Endothelial cell (in vitro differentiated cells): ENCODE data around the gene DPT. TPM values are rescaled to one million over a fixed set of nuclear protein-coding genes. Genes with fewer than 3 reads are reported as not detected.

Source experiments
- DNase-seq: peaks from one replicate; pipeline ENCODE4 v3.0.0; 2021; ENCODE audit warnings: low spot score
- H3K27ac Mint-ChIP-seq: one replicate; pipeline ENCODE4 v1.8.0; 2021; ENCODE audit warnings: mixed read lengths, inconsistent platforms; ENCODE audit not compliant: unreplicated experiment
- H3K27me3 Mint-ChIP-seq: one replicate; pipeline ENCODE4 v1.8.0; 2021; ENCODE audit warnings: mild to moderate bottlenecking, moderate library complexity, mixed read lengths, inconsistent platforms; ENCODE audit not compliant: unreplicated experiment
- H3K36me3 Mint-ChIP-seq: one replicate; pipeline ENCODE4 v1.8.0; 2021; ENCODE audit warnings: mild to moderate bottlenecking, low read depth, mixed read lengths, inconsistent platforms; ENCODE audit not compliant: unreplicated experiment
- H3K4me1 Mint-ChIP-seq: one replicate; pipeline ENCODE4 v1.8.0; 2021; ENCODE audit warnings: mild to moderate bottlenecking, mixed read lengths, inconsistent platforms; ENCODE audit not compliant: unreplicated experiment
- H3K4me3 Mint-ChIP-seq: one replicate; pipeline ENCODE4 v1.8.0; 2021; ENCODE audit warnings: mild to moderate bottlenecking, mixed read lengths, inconsistent platforms; ENCODE audit not compliant: unreplicated experiment
- H3K9me3 Mint-ChIP-seq: one replicate; pipeline ENCODE4 v1.8.0; 2021; ENCODE audit warnings: mixed read lengths, inconsistent platforms; ENCODE audit not compliant: unreplicated experiment
- total RNA-seq: library from RNA; stranded (reverse); fragmentation: NEBNext Ultra II Directional; extraction: Animal tissue kit (Norgen Biotek cat#: 25700); gene quantifications from one replicate; pipeline ENCODE4 v1.2.1, GENCODE V29; 2021; ENCODE audit not compliant: unreplicated experiment
- TF ChIP-seq, protein P1 (sequence below): fragments of 200-600 bp; sonication (generic); IDR thresholded peaks from one replicate; pipeline ENCODE4 v1.5.0; 2021; ENCODE audit warnings: antibody characterized with exemption; ENCODE audit not compliant: unreplicated experiment

DPT gene
- total RNA-seq, 1 donor from 2014 or later = not detected

DNA sequence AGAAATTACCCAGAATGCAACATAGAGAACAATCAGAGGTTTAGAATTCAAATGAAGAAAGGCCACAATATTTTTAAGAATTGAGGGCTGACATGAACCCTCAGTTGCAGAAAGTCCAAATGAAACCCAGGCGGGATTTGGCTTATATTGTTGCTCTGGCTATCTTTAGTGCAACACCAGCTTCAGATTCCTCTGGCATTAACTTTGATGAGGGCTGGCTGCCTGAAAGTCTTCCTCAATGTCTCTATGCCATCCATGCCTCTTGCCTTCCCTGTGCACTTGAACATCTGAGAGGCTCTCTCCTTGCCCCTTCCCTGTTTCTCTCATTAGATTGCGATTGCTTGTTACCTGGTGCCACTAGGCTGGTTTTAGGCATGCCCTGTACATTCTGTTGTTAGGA lies 31.2 kb upstream of the DPT start:
- Mint-ChIP-seq H3K9me3 (no peaks in the 10 kb centered on the region), H3K27ac (no peak overlapping the region), H3K36me3 (no peaks in the 10 kb centered on the region), H3K4me3 (no peak overlapping the region), H3K4me1 (peaks cover 5% of the 10 kb centered on the region), H3K27me3 (no peaks in the 10 kb centered on the region)
- TF ChIP-seq, protein P1, sequence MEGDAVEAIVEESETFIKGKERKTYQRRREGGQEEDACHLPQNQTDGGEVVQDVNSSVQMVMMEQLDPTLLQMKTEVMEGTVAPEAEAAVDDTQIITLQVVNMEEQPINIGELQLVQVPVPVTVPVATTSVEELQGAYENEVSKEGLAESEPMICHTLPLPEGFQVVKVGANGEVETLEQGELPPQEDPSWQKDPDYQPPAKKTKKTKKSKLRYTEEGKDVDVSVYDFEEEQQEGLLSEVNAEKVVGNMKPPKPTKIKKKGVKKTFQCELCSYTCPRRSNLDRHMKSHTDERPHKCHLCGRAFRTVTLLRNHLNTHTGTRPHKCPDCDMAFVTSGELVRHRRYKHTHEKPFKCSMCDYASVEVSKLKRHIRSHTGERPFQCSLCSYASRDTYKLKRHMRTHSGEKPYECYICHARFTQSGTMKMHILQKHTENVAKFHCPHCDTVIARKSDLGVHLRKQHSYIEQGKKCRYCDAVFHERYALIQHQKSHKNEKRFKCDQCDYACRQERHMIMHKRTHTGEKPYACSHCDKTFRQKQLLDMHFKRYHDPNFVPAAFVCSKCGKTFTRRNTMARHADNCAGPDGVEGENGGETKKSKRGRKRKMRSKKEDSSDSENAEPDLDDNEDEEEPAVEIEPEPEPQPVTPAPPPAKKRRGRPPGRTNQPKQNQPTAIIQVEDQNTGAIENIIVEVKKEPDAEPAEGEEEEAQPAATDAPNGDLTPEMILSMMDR = no peak
- no peak for DNase-seq

DNA sequence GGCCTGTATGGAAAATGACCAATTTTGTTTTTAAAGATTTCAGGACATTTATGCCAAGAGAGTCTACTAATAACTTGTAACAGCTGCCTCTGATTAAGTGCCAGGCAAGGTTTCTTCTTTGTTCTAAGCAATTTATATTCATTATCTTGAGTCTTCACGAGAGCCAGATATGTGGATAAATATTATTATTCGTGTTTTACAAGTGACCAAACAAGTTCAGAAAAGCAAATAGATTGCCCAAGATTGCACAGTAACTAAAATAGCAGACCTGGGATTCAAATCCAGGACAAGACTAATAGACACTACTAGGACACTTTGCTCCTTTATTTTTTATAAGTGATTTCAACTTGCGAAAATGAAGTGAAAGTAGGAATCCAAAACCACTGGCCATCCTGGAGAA lies 30.1 kb upstream of the DPT start:
- Mint-ChIP-seq H3K36me3 (no peaks in the 10 kb centered on the region), H3K4me1 (peaks cover 5% of the 10 kb centered on the region), H3K27ac (no peak overlapping the region), H3K9me3 (no peaks in the 10 kb centered on the region), H3K4me3 (no peak overlapping the region), H3K27me3 (no peaks in the 10 kb centered on the region)
- TF ChIP-seq, protein P1 = no peak
- DNase-seq = no peak

DNA sequence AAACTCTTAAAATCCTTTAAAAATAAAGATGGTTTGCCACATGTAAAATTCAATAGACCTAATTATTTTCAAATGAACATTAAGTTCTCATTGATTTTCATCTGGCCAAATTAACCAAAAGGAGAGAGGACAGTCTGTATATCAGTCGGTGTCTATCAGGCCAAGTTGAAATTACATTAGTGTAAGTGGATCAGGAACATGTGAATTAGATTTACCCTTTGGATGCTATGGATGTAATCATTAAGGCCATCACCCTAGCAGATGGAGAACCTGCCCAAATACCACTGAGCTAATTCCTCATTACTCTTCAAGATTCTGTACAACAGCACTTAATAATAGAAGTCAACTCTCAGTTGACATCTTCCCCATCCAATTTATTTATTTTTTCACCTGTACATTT lies 29.5 kb upstream of the DPT start:
- H3K27me3 Mint-ChIP-seq = no peaks in the 10 kb centered on the region
- no peaks in the 10 kb centered on the region for H3K9me3 Mint-ChIP-seq
- no peaks in the 10 kb centered on the region for H3K36me3 Mint-ChIP-seq
- H3K4me1 Mint-ChIP-seq = peaks cover 5% of the 10 kb centered on the region
- H3K4me3 Mint-ChIP-seq = no peak overlapping the region
- H3K27ac Mint-ChIP-seq = no peak overlapping the region
- TF ChIP-seq, protein P1 = no peak
- no peak for DNase-seq

DNA sequence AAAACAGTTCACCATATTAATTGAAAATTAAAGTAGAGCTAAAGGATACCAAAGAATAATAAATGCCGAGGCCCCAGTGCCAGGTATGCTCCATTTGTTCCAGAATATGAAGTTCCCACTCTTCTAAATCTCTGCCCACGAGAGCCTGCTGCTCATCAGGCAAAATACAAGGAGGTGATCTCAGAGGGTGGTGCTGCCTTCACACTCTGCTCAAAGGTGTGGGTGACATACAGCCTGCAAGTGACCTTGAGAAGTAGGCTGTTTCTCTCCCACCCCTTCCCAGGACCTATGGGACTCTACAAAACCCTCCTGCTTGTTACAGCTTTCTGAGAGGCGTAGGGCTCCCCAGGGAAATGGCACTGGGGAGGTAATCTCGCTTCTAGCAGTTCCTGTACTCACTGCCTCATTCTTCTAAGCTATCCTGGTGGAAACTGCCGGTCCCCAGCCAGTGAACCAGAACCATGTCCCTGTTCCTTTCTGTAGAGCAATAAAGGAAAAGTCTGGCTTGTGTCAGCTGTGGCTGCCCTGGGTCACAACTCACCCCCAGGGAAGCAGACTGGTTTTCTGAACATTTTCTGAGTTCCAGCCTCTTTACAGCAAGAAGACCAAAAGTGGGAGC lies 26.9 kb upstream of the DPT start:
- H3K9me3 Mint-ChIP-seq = no peaks in the 10 kb centered on the region
- peak; percentile 8 for DNase-seq
- no peaks in the 10 kb centered on the region for H3K27me3 Mint-ChIP-seq
- H3K4me1 Mint-ChIP-seq = peaks cover 7% of the 10 kb centered on the region
- no peak overlapping the region for H3K27ac Mint-ChIP-seq
- H3K4me3 Mint-ChIP-seq = no peak overlapping the region
- no peaks in the 10 kb centered on the region for H3K36me3 Mint-ChIP-seq
- TF ChIP-seq, protein P1 = no peak

DNA sequence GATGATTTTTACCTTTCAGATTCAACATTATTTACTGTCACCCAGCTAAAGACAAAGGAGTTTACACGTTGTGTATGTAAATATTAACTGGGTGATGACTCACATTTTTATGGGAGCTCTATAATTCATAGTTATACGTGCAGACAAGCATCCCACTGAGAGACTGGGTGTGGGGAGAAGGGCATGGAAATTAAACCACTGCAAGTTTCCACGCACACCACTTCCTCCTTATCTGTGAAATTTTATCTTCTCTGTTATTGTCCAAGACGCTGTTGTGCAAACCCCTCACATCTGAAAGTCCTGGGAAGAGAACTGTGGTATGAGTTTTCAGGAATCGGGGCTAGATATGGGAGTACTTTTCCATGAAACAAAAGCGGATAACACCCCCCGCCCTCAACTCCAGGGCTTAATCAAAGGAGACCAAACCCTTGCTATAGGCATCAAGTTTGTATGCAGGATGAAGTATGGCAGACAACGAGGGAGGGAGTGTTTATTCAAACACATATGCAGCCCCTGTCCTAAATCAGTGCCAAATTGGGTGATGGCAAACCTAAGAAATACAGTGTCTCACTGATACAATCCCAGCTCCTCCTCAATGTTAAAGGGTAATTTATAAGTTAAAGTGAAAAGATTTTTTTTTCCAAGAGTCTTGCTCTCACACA lies 23.3 kb upstream of the DPT start:
- DNase-seq = no peak
- no peaks in the 10 kb centered on the region for H3K36me3 Mint-ChIP-seq
- H3K4me1 Mint-ChIP-seq = peaks cover 10% of the 10 kb centered on the region
- TF ChIP-seq, protein P1 = no peak
- H3K9me3 Mint-ChIP-seq = no peaks in the 10 kb centered on the region
- no peaks in the 10 kb centered on the region for H3K27me3 Mint-ChIP-seq
- H3K27ac Mint-ChIP-seq = no peak overlapping the region
- H3K4me3 Mint-ChIP-seq = no peak overlapping the region
